H9 (cell line): ENCODE measurements around the gene UNC50. TPM values are rescaled to one million over a fixed set of nuclear protein-coding genes. Genes with fewer than 3 reads are reported as not detected.
A peak's percentile ranks its signal among the peaks of the same experiment; 100 is the strongest.

Source experiments
- DNase-seq: peaks from one replicate; pipeline ENCODE4 v3.0.0-alpha.2; 2017
- H2AFZ ChIP-seq: one replicate; pipeline ENCODE4 v1.6.1; 2013; ENCODE audit warnings: mild to moderate bottlenecking, low read length, control low read depth, moderate library complexity
- H2AK5ac ChIP-seq: 2 replicates; pipeline ENCODE4 v1.6.1; 2013; ENCODE audit warnings: low read length, control low read depth, mixed read lengths; ENCODE audit not compliant: insufficient read length
- H2BK120ac ChIP-seq: one replicate; pipeline ENCODE4 v1.6.1; 2013; ENCODE audit warnings: low read depth, mild to moderate bottlenecking, low read length, control low read depth, inconsistent platforms; ENCODE audit not compliant: poor library complexity, severe bottlenecking
- H2BK12ac ChIP-seq: 2 replicates; pipeline ENCODE4 v1.6.1; 2013; ENCODE audit warnings: low read length, control low read depth, mixed read lengths, low read depth; ENCODE audit not compliant: insufficient read length
- H2BK15ac ChIP-seq: 2 replicates; pipeline ENCODE4 v1.6.1; 2013; ENCODE audit warnings: low read depth, low read length, control low read depth
- H2BK20ac ChIP-seq: one replicate; pipeline ENCODE4 v1.6.1; 2013; ENCODE audit warnings: low read depth, mild to moderate bottlenecking, low read length, control low read depth, inconsistent platforms; ENCODE audit not compliant: poor library complexity, severe bottlenecking
- H2BK5ac ChIP-seq: 2 replicates; pipeline ENCODE4 v1.6.1; 2013; ENCODE audit warnings: low read length, control low read depth, mixed read lengths; ENCODE audit not compliant: insufficient read length
- H3K14ac ChIP-seq: 2 replicates; pipeline ENCODE4 v1.6.1; 2013; ENCODE audit warnings: low read length, control low read depth; ENCODE audit not compliant: insufficient read depth
- H3K18ac ChIP-seq: 2 replicates; pipeline ENCODE4 v1.6.1; 2013; ENCODE audit warnings: low read depth, mild to moderate bottlenecking, mixed read lengths, low read length, control low read depth; ENCODE audit not compliant: insufficient read length
- H3K23ac ChIP-seq: 2 replicates; pipeline ENCODE4 v1.6.1; 2013; ENCODE audit warnings: low read length, control low read depth, mixed read lengths, low read depth; ENCODE audit not compliant: insufficient read length
- H3K23me2 ChIP-seq: 2 replicates; pipeline ENCODE4 v1.6.1; 2013; ENCODE audit warnings: low read depth, mild to moderate bottlenecking, mixed read lengths, low read length, control low read depth; ENCODE audit not compliant: insufficient read length, poor library complexity, severe bottlenecking
- H3K27ac ChIP-seq: 2 replicates; pipeline ENCODE4 v1.5.1; 2013; ENCODE audit warnings: low read length, control low read depth, mixed read lengths, low read depth; ENCODE audit not compliant: insufficient read length
- H3K27me3 ChIP-seq: 2 replicates; pipeline ENCODE4 v1.6.1; 2013; ENCODE audit warnings: low read length, control low read depth, inconsistent platforms; ENCODE audit not compliant: insufficient read depth
- H3K4ac ChIP-seq: 2 replicates; pipeline ENCODE4 v1.6.1; 2013; ENCODE audit warnings: low read depth, mild to moderate bottlenecking, control low read depth, inconsistent platforms, low read length, moderate library complexity
- H3K4me1 ChIP-seq: 2 replicates; pipeline ENCODE4 v1.6.1; 2013; ENCODE audit warnings: low read length, control low read depth, inconsistent platforms; ENCODE audit not compliant: insufficient read depth
- H3K4me2 ChIP-seq: 2 replicates; pipeline ENCODE4 v1.6.1; 2013; ENCODE audit warnings: low read length, control low read depth, mixed read lengths; ENCODE audit not compliant: insufficient read length, insufficient read depth
- H3K56ac ChIP-seq: 2 replicates; pipeline ENCODE4 v1.6.1; 2013; ENCODE audit warnings: low read depth, mild to moderate bottlenecking, mixed read lengths, low read length, control low read depth; ENCODE audit not compliant: insufficient read length
- H3K79me1 ChIP-seq: 2 replicates; pipeline ENCODE4 v1.6.1; 2013; ENCODE audit warnings: low read depth, mild to moderate bottlenecking, moderate library complexity, low read length, control low read depth, inconsistent platforms; ENCODE audit not compliant: insufficient read depth, poor library complexity, severe bottlenecking
- H3K79me2 ChIP-seq: 2 replicates; pipeline ENCODE4 v1.6.1; 2013; ENCODE audit warnings: low read length, control low read depth, inconsistent platforms; ENCODE audit not compliant: insufficient read depth
- H3K9ac ChIP-seq: 2 replicates; pipeline ENCODE4 v1.6.1; 2013; ENCODE audit warnings: low read length, control low read depth, mixed read lengths; ENCODE audit not compliant: insufficient read length; ENCODE audit errors: extremely low read depth
- H3K9me3 ChIP-seq: one replicate; pipeline ENCODE4 v1.6.1; 2013; ENCODE audit warnings: low read depth, low read length, inconsistent platforms; ENCODE audit not compliant: control insufficient read depth
- H3T11ph ChIP-seq: one replicate; pipeline ENCODE4 v1.6.1; 2013; ENCODE audit warnings: mild to moderate bottlenecking, low read length, control low read depth, inconsistent platforms
- H4K20me1 ChIP-seq: one replicate; pipeline ENCODE4 v1.6.1; 2013; ENCODE audit not compliant: control insufficient read depth, insufficient read length, insufficient read depth
- H4K5ac ChIP-seq: 2 replicates; pipeline ENCODE4 v1.6.1; 2013; ENCODE audit warnings: low read depth, mild to moderate bottlenecking, mixed read lengths, low read length, control low read depth; ENCODE audit not compliant: insufficient read length
- H4K8ac ChIP-seq: replicated peaks from 2 replicates; pipeline ENCODE4 v1.6.1; 2013; ENCODE audit warnings: low read length, control low read depth, mixed read lengths, low read depth; ENCODE audit not compliant: insufficient read length
- H4K91ac ChIP-seq: 2 replicates; pipeline ENCODE4 v1.6.1; 2013; ENCODE audit warnings: low read depth, mild to moderate bottlenecking, moderate library complexity, mixed read lengths, low read length, control low read depth; ENCODE audit not compliant: insufficient read length
- H3K27ac Mint-ChIP-seq, 3 experiments: 2 replicates in 2 of 3; 3 replicates in 1 of 3; pipeline ENCODE4 v1.8.0; 2020 to 2021; ENCODE audit warnings: mixed read lengths in 3 of 3, mild to moderate bottlenecking in 1 of 3, moderate library complexity in 1 of 3
- H3K27me3 Mint-ChIP-seq: 2 replicates; pipeline ENCODE4 v1.8.0; 2021; ENCODE audit warnings: low read depth, mild to moderate bottlenecking, moderate library complexity, mixed read lengths
- H3K36me3 Mint-ChIP-seq, 3 experiments: 2 replicates in 2 of 3; 3 replicates in 1 of 3; pipeline ENCODE4 v1.8.0; 2020 to 2021; ENCODE audit warnings: low read depth in 3 of 3, mixed read lengths in 3 of 3; ENCODE audit not compliant: insufficient read depth in 1 of 3
- H3K4me1 Mint-ChIP-seq, 2 experiments: 2 replicates each; pipeline ENCODE4 v1.8.0; 2020; ENCODE audit warnings: mixed read lengths in 2 of 2
- H3K4me3 Mint-ChIP-seq, 2 experiments: 2 replicates in 1 of 2; 3 replicates in 1 of 2; pipeline ENCODE4 v1.8.0; 2020 to 2021; ENCODE audit warnings: mild to moderate bottlenecking in 2 of 2, mixed read lengths in 2 of 2, moderate library complexity in 1 of 2
- H3K9me3 Mint-ChIP-seq, 2 experiments: 2 replicates in 1 of 2; 3 replicates in 1 of 2; pipeline ENCODE4 v1.8.0; 2020; ENCODE audit warnings: mild to moderate bottlenecking in 2 of 2, mixed read lengths in 2 of 2, moderate library complexity in 1 of 2
- WGBS: extraction: QIAGEN DNeasy Blood & Tissue Kit; methylation state at CpG from one replicate; pipeline ENCODE4 v1.1.7; 2013; ENCODE audit warnings: missing lambda C conversion rate, low lambda C conversion rate, mixed read lengths; ENCODE audit not compliant: insufficient read length; ENCODE audit errors: extremely low coverage; 5-methylcytosine and 5-hydroxymethylcytosine counted together
- total RNA-seq: library from RNA; stranded (reverse); gene quantifications from 2 replicates; pipeline ENCODE4 v1.2.1, GENCODE V29; 2021
- TF ChIP-seq, protein P1 (sequence below): fragments of 200-600 bp; sonication (generic); conservative IDR thresholded peaks from 3 replicates; pipeline ENCODE4 v1.8.0; 2021; ENCODE audit warnings: antibody characterized with exemption, mild to moderate bottlenecking

UNC50 gene
- total RNA-seq, 1 experiment from 2014 or later: 35.4 TPM

DNA sequence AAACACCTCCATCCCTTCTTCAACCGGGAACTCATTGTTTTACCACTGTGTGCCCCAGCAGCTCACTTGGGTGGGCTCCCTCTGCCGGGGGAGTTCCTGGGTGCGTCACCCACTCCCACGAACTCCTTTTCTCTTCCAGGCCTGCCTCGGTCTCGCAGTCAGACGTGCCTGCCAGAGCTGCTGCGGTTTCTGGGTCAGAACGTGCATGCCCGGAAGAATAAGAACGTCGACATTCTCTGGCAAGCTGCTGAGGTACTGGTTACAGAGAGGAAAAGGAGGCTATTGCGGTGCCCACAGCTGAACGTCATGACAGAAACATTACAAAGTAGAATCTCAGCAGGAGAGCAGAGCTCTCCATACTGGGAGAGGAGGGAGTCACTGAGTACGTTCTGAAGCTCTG lies 35.7 kb upstream of the UNC50 start:
- Histone ChIP-seq H4K20me1 (no peaks in the 10 kb centered on the region), H3T11ph (no peak overlapping the region), H3K27ac (no peak overlapping the region), H2BK5ac (no peak overlapping the region), H2AFZ (no peak overlapping the region), H3K4me1 (no peaks in the 10 kb centered on the region), H3K27me3 (no peaks in the 10 kb centered on the region), H3K23me2 (no peaks in the 10 kb centered on the region), H3K56ac (no peak overlapping the region), H2BK20ac (no peak overlapping the region), H3K9me3 (no peaks in the 10 kb centered on the region), H2BK15ac (no peak overlapping the region), H3K4me2 (no peak overlapping the region), H3K4ac (no peak overlapping the region), H2BK12ac (no peak overlapping the region), H3K79me1 (no peaks in the 10 kb centered on the region), H3K18ac (no peak overlapping the region), H2BK120ac (no peak overlapping the region), H4K91ac (no peak overlapping the region), H4K8ac (no peak overlapping the region), H4K5ac (no peak overlapping the region), H3K14ac (no peak overlapping the region), H3K9ac (no peak overlapping the region), H3K23ac (no peak overlapping the region), H2AK5ac (no peak overlapping the region), H3K79me2 (no peaks in the 10 kb centered on the region)
- no CpG with 5 or more reads among the region's 15 CpGs for WGBS
- Mint-ChIP-seq H3K4me1 (no peaks in the 10 kb centered on the region), H3K27ac (peak overlapping the region in 2 of 3 experiments; percentile 27 to 57; a peak in 2 of 7 replicates), H3K27me3 (peaks cover 2% of the 10 kb centered on the region), H3K9me3 (no peaks in the 10 kb centered on the region; a peak in 1 of 5 replicates), H3K4me3 (no peak overlapping the region), H3K36me3 (peaks cover 10 to 72% (median 43%) of the 10 kb centered on the region in 3 experiments; a peak in 6 of 7 replicates)
- TF ChIP-seq, protein P1, sequence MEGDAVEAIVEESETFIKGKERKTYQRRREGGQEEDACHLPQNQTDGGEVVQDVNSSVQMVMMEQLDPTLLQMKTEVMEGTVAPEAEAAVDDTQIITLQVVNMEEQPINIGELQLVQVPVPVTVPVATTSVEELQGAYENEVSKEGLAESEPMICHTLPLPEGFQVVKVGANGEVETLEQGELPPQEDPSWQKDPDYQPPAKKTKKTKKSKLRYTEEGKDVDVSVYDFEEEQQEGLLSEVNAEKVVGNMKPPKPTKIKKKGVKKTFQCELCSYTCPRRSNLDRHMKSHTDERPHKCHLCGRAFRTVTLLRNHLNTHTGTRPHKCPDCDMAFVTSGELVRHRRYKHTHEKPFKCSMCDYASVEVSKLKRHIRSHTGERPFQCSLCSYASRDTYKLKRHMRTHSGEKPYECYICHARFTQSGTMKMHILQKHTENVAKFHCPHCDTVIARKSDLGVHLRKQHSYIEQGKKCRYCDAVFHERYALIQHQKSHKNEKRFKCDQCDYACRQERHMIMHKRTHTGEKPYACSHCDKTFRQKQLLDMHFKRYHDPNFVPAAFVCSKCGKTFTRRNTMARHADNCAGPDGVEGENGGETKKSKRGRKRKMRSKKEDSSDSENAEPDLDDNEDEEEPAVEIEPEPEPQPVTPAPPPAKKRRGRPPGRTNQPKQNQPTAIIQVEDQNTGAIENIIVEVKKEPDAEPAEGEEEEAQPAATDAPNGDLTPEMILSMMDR: no peak
- no peak for DNase-seq
